ENCODE data around the gene TMEM87B.
"Not testable (repeated sequence)": the region's sequence is repeated elsewhere in the genome, so short reads cannot be mapped to it uniquely, and the experiment has no call there.

TMEM87B gene

DNA sequence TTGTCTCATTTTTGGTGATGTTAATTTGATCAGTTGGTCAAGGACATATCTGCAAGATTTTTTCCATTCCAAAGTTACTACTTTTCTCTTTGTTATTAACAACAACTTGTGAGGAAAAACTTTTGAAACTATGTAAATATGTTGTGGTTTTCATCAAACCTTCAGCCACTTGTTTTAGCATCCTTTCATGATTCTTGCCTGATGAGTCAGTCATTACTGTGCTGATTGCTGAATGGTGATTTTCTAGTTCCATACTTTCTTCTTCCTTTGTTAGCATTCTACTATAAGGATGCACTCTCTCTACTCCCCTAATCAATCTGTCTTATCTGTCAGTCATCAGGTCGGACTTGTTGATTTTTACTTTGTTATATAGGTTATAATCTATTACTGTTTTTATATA is 10.9 kb downstream of the TMEM87B start:
- DNase-seq (ENCODE audit: low read depth): peak; percentile 56

DNA sequence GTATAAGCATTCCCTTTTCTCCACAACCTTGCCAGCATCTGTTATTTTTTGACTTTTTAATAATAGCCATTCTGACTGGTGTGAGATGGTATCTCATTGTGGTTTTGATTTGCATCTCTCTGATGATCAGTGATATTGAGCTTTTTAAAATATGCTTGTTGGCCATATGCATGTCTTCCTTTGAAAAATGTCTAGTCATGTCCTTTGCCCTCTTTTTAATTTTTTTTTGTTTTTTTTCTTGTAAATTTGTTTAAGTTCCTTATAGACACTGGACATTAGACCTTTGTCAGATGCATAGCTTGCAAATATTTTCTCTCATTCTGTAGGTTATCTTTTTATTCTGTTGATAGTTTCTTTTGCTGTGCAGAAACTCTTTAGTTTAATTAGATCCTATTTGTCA is 14.7 kb downstream of the TMEM87B start:
- not testable (repeated sequence) for DNase-seq (ENCODE audit: low read depth)

DNA sequence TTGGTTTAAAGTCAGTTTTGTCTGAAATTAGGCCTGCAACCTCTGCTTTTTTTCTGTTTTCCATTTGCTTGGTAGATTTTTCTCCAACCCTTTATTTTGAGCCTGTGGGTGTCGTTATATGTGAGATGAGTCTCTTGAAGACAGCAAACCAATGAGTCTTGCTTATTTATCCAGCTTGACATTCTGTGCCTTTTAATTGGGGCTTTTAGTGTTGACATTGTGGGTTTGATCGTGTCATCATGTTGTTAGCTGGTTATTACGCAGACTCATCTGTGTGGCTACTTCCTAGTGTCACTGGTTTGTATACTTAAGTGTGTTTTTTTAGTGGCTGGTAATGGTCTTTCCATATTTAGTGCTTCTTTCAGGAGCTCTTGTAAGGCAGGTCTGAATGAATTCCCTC is 18.8 kb downstream of the TMEM87B start:
- no peak for DNase-seq (ENCODE audit: low read depth)

DNA sequence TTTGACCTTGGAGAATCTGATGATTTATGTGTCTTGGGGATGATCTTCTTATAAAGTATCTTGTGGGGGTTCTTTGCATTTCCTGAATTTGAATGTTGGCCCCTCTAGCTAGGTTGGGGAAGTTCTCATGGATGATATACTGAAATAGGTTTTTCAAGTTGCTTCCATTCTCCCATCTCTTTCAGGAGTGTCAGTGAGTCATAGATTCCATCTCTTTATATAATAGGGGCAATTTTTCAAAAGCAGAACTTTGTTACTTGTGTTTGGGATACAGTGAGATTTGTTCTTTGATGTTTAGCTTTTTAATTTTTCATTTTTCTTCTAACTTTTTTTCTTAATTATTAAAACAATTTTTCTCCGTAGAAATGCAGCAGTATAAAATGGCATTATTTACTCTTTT is 19.4 kb downstream of the TMEM87B start:
- no peak for DNase-seq (ENCODE audit: low read depth)

DNA sequence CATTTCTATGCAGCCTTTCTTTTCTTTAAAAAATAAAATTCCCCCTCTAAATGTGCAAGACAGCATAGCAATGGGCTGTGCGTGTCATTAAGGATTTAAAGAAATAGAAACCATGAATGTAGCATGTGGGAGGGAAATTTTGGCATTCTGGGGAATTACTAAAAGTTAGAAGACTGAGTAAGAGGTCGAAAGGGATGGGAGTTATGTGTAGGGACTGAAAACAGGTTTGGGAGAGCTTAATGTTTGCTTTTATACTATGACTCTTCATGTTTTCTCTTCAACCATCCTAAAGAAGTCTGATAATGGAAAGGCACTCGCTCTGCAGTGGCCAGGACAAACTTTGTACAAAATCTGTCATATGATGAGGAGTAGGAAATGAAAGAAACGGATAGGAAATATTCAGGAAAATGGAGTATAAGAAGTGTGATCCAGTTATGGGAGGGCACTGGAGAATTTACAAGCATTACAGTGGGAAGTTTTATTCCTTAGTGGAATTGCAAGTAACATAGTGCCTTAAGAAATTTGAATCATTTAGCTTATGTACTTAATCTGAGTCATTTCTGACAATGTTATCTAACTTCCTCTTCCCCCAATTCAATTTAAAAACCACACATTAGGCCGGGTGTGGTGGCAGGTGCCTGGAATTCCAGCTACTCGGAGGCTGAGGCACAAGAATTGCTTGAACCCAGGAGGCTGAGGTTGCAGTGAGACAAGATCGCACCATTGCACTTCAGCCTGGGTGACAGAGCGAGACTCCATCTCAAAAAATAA is 20.6 kb downstream of the TMEM87B start:
- no peak for DNase-seq (ENCODE audit: low read depth)

DNA sequence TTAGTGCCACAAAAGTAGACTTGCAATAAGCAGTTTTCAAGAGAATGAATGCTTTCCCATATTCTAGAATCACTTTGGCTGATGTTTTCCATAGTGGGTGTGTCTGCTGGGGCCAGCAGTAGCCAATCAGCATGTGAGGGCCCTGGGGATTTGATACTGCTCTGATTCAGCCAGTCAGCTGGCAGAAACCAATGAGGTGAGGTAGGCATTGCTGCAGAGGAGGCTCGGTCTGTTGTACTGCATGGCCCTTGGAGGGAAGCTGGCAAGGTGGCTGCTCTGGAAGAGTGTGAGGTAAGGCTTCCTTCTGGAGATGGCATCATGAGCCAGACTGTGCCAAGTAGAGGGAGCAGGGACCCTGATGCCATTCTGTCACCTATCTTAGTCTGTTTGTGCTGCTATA is 22.7 kb downstream of the TMEM87B start:
- DNase-seq (ENCODE audit: low read depth): no peak

DNA sequence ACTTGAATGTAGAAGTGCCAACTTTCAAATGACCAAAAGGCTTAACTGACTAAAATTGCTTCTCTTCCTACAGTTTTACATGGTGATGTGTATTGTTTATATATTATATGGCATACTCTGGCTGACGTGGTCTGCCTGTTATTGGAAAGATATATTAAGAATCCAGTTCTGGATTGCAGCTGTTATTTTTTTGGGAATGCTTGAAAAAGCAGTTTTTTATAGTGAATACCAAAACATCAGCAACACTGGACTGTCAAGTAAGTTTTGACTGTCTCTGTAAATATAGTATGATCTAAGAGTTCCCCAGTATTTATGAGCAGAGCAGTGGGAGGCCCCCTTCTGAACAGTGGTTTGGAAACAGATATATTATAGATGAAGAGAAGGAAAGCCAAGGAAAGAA is 26.2 kb downstream of the TMEM87B start:
- no peak for DNase-seq (ENCODE audit: low read depth)

DNA sequence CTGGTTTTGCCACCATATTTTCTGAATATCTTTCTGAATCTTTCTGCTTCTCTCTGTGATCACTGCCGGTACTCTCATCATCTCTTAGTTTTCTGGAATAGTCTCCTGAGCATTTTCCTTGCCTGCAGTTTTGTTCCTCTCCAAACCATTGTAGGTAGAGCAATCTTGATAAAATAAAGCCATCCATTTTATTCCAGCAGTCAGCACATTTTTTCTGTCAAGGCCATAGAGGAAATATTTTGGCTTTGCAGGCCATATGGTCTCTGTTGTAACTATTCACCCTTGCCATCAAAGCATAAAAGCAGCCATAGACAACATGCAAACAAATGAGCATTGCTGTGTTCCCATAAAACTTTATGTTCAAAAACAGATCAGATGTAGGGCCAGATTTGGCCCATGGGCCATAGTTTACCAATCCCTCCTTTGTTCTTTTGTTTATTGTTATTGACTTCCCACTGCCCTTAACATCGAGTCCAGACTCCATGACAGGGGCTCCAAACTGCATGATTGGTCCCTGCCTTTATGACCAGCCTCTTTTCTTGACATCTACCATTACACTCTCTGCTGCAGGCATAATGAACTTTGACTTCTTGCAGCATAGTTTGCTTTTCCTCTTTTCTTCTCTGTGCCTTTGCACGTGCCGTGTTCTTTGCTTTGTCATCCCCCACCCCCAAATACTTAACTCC is 29.8 kb downstream of the TMEM87B start:
- no peak for DNase-seq (ENCODE audit: low read depth)

DNA sequence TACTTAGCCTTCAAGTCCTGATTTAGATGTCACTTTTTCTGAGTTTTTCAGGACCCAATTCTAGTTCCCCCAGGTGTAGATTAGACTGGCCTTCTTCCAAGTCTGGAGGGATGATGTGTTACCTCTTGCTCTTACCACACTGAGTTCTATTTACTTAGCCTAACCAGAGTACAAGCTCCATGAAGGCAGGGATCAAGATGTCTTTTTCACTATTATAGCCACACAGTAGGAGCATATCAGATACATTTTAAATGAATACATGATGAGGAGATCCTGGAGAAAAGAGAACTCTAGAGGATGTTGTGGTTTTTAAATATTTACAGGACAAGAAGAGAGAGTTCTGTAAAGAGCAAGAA is 30.3 kb downstream of the TMEM87B start:
- no peak for DNase-seq (ENCODE audit: low read depth)

DNA sequence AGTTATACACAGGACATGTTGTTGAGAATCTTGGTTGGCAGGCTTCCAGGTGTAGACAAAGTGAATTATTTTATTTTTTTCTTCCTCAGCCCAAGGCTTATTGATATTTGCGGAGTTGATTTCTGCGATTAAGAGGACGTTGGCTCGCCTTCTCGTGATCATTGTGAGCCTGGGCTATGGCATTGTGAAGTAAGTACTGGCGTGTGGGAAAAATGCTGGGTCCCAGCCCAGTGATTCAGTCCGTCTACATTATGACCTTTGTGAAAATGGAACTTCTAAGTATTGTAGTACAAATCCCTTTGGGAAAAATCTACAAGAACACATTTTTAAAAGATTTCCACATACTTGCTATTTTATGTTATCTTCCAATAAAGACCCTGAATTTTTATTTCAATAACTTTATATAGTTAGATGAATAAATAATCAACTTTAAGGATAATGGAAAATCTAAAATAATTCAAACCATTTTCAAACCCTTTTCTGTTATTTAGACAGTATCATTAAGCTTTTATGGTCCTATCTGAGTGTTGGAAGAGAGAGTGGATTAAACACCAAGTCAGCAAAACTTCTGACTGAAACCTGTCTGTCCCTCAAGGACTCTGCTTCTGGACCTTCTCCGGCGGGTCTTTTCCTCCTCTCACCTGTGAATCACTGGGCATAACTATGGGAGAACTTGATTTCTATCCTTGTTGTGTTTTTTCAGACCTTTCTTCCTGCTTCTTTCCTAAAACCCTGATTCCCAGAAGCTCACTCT is 31.0 kb downstream of the TMEM87B start:
- no peak for DNase-seq (ENCODE audit: low read depth)

DNA sequence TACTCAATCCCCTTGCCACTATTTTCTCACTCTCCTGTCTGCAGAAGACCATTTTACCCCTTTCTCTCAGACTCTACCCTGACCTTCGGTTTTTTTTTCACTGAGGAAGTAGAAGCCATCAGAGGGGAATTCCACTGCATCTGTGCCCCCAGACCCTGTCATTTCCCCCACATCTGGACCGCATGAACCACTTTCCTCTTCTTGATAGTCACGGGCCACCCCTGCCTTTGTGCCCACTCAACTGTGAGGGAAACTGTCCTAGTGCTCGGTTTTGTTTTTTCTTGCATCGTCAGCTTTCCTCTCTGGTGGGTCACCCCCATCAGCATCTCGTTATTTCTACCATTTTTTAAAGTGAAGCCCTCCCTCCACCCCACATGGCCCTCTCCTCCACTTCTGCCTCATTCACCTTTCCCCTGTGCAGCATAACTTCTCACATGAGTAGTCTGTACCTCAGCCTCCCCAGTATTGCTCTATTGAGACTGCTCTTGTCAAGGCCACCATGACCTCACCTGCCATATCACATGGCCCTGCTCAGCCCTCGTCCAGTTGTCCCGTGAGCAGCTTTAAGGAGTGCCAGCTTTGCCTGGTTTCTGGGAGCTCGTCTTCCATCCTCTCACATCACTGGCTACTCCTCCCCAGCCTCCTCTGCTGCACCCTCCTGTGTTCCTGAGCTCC is 32.4 kb downstream of the TMEM87B start:
- no peak for DNase-seq (ENCODE audit: low read depth)

DNA sequence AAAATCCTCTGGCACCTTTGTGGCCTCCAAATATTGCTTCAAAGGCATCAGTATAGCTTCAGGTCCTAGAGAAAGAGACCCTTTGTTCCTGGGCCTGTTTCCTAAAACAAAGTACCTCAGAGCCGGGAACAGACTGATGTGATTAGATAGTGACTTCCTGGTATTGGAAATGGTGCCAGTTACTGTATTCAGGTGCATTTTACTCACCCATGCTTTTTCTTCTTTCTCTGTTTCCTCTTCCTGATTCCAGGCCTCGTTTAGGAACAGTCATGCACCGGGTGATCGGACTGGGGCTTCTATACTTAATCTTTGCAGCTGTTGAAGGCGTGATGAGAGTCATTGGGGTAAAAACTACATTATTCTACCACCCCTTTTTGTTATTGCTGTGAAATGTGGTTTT is 34.3 kb downstream of the TMEM87B start:
- no peak for DNase-seq (ENCODE audit: low read depth)

DNA sequence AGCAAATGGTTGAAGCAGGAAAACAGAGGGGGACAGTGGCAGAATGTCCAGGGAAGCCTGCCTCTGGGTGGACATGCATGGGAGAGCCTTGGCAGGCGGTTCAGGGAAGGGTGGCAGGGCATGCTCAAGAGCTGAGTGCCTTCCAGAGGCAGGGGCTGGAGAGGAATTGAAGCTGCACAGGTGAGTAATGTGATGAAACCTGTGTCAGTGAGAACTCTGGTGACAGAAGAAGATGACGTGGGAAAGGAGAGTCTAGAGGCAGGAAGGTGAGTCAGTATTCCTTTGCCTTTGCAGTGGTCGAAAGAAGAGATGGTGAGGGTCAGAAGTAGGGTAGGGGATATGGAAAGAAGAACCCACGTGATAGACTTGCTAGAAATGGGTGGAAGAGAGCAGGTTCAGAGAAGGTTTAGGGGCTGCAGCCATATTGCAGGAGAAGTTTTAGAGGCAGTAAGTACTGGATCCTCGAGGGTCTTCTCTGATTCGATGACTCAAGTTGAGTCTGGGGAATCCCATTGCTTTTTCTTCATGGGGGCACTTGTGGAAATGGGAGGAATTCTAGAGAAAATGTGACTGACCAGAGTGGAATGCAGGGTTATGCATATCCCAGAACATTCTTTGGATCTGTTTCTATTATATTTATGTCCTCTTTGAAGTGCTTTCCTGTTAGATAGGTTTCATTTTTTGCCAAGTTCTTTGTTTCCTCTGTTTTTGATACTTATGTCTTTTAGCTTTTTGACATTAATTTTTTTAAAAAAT is 37.4 kb downstream of the TMEM87B start:
- DNase-seq (ENCODE audit: low read depth): no peak

DNA sequence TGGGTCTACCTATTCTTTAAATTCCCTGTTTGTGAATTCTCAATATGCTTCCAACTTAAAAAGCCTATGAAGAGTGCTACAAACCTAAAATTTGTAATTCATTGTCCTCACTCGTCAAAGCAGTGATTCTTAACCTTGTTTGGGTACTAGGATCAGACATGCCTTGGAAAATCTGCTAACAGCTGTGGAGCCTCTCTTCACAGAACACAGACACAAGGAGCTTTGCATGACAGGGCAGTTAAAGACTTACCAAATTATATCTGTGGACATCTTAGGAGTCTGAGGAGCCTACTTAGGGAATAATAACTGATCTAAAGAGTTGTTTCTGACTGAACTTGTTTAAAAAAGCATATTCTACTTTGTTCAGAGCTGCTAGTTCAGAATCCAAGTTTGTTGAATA is 38.1 kb downstream of the TMEM87B start:
- DNase-seq (ENCODE audit: low read depth): no peak

DNA sequence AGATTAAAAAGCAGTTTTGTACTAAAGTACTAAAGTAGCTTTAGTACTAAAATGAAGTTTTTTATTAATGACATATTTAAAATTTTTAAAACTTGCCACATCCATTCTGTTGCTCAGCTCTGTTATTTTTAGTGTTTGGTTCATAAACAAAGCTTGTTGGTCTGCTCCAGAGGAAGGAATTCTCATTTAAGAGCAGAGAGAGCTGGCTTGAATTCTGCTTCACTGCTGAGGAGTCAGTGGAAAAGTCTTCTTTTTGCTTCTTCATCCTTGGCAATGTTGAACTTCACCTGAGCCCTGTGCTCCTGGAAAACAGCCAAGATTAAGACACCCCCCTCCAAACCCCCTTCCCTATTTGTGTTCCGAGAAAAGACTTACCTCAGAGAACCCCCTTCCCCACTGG is 40.6 kb downstream of the TMEM87B start:
- no peak for DNase-seq (ENCODE audit: low read depth)

DNA sequence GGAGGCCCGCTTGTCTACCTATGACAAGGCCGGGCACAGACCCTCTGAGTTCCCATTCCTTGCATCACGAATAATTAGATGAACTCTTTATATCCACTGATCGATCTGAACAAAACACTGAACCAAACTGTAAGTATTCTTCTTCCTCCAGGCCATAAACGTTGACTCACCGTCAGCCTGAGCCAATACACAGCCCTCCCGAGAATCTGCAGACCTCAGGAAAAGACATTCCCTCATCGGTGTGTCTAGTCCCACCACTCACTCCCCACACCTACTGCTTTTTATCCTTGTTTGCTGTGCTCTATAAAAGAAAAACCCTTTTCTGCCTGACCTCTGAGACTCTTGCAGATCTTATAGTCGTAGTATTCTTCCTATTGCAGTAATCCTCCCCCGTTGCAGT is 41.0 kb downstream of the TMEM87B start:
- no peak for DNase-seq (ENCODE audit: low read depth)

DNA sequence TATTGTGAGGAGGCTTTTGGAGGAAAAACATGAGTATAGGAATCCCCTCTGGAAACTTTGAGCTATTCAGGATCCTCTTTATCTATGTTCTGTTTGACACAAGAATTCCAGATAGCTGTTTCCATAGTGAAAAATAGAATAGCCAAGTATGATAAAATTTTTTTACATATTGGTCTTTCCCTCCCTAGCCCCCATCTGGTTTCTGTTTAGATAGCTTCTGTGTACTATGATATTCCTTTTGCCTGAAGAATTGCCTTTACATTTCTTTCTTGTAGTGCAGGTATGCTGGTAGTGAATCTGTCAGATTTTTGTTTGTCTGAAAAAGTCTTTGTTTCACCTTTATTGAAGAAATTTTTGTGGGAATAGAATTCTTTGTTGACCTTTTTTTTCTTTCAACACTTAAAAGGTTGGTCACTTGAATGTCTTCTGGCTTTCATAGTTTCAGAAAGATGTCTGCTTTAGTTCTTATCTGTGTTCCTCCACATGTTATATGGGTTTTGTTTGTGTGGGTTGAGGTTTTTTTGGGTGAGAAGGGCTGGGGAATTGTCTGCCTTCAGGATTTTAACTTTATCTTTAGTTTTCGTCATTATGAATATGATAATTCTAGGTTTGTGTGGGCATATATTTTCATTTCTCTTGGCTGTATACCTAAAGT is 53.2 kb downstream of the TMEM87B start:
- DNase-seq (ENCODE audit: low read depth): no peak

DNA sequence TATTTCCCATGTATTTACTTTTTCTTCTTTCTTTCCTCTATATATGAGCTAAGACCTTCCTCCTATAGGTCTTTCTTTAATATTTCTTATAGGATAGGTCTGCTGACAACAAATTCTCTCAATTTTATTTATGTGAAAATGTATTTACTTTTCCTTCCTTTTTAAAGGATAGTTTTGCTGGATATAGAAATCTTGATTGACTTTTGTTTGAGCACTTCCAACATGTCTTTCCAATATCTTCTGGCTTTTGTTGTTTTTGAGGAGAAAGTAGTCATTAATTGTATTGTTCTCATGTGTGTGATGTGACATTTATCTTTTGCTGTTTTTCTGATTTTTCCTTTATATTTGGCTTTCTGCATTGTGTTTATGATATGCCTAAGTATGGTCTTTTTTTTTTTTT is 54.2 kb downstream of the TMEM87B start:
- DNase-seq (ENCODE audit: low read depth): no peak

DNA sequence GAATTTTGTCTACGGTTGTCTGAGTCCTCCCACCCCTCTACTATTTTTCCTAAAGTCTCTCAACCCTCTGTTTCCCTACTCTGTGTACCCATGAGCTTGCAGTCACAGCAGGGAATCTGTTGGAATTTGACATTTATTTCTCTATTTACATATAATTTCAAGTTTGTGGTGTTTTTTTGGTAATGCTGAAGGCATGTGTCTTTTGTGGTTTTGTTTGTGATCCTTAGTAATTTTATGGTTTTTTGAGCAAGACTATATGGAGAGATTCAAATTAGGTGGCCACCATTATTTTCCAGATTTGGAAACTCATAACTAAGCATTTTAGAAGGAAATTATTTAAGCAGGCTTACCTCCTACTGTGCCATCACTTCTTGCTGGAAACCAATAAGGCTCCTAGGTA is 55.9 kb downstream of the TMEM87B start:
- DNase-seq (ENCODE audit: low read depth): no peak

DNA sequence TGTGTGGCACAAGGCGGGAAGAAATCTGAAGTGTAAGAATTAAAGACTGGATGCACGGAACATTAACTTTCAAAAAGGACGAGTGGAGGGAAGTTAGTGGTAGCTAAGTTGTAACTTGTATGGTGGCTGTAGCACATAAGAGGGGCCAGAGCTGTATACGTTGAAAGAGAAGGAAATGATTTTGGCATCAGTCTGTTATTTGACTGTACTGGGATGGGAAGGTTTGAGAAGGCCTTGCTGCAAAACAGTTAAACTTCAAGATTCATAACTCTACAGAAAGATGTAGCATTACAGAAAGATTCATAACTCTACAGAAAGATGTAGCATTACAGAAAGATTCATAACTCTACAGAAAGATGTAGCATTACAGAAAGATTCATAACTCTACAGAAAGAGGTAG is 58.3 kb downstream of the TMEM87B start:
- DNase-seq (ENCODE audit: low read depth): not testable (repeated sequence)

DNA sequence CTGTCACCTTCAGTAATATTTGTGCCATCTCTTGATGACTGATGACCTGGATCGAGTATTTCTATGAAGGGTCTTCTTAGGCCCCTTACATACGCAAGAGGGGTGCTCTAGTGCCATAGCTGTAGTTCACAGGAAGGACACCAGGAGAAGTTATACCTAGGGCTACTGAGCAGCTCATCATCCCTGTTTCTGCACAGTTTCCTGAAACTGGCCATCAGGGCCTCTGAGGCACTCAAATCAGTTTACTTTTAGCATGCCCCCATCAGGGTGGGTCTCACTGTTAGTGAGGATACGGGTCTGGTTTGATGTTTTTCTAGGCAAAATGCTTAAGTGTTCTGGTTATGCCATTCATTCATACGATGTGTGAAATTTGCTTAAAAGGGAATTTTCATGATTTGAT is 63.1 kb downstream of the TMEM87B start:
- no peak for DNase-seq (ENCODE audit: low read depth)
